ENCODE measurements around the gene UBE3C.

UBE3C gene

GRCh38 chr7:157238087-157238486 lies 99.4 kb downstream of the UBE3C start:
- H3K36me3 ChIP-seq, result peaks cover 26 to 39% (median 38%) of the 10 kb centered on the region in 3 donors
- intact Hi-C loops (cut with DNase I; ENCODE audit: low total_unique reads), result no loop called here
- no peak for TF ChIP-seq CTCF (IDR thresholded peaks at IDR 0.05)
- H3K4me1 ChIP-seq, result no peaks in the 10 kb centered on the region
- H3K4me3 ChIP-seq, result no peak overlapping the region
- H3K27me3 ChIP-seq, result no peaks in the 10 kb centered on the region
- no peak for DNase-seq
- no peaks in the 10 kb centered on the region for H3K9me3 ChIP-seq
- no peak overlapping the region for H3K27ac ChIP-seq

- Histone ChIP-seq H3K4me1 (no peaks in the 10 kb centered on the region), H3K27ac (no peak overlapping the region), H3K9me3 (no peaks in the 10 kb centered on the region), H3K36me3 (peaks cover 21 to 29% (median 27%) of the 10 kb centered on the region in 3 donors), H3K27me3 (no peaks in the 10 kb centered on the region), H3K4me3 (no peak overlapping the region)
- TF ChIP-seq CTCF (IDR thresholded peaks at IDR 0.05), result no peak
- DNase-seq, result no peak
- intact Hi-C loops (cut with DNase I; ENCODE audit: low total_unique reads), result no loop called here
Measured at GRCh38 chr7:157239571-157240270, 101.0 kb downstream of the UBE3C start.

GRCh38 chr7:157241631-157242030 lies 102.9 kb downstream of the UBE3C start:
- no peak overlapping the region for H3K4me3 ChIP-seq
- H3K36me3 ChIP-seq, result peaks cover 21 to 27% (median 26%) of the 10 kb centered on the region in 3 donors
- H3K4me1 ChIP-seq, result no peaks in the 10 kb centered on the region
- no peak for TF ChIP-seq CTCF (IDR thresholded peaks at IDR 0.05)
- no peak for DNase-seq
- intact Hi-C loops (cut with DNase I; ENCODE audit: low total_unique reads), result no loop called here
- no peaks in the 10 kb centered on the region for H3K27me3 ChIP-seq
- H3K27ac ChIP-seq, result no peak overlapping the region
- H3K9me3 ChIP-seq, result no peaks in the 10 kb centered on the region

GRCh38 chr7:157244516-157245294 lies 106.0 kb downstream of the UBE3C start:
- H3K27ac ChIP-seq, result no peak overlapping the region
- intact Hi-C loops (cut with DNase I; ENCODE audit: low total_unique reads), result no loop called here
- TF ChIP-seq CTCF (IDR thresholded peaks at IDR 0.05), result no peak

GRCh38 chr7:157246052-157246451 lies 107.3 kb downstream of the UBE3C start:
- intact Hi-C loops (cut with DNase I; ENCODE audit: low total_unique reads), result no loop called here
- peaks cover 19 to 31% (median 24%) of the 10 kb centered on the region in 3 donors for H3K36me3 ChIP-seq
- no peak for TF ChIP-seq CTCF (IDR thresholded peaks at IDR 0.05)

More at GRCh38 chr7:157244516-157245294, 106.0 kb downstream of the UBE3C start:
- DNase-seq, result no peak
- Histone ChIP-seq H3K4me1 (no peaks in the 10 kb centered on the region), H3K4me3 (no peak overlapping the region), H3K27me3 (no peaks in the 10 kb centered on the region), H3K36me3 (peaks cover 19 to 33% (median 22%) of the 10 kb centered on the region in 3 donors), H3K9me3 (no peaks in the 10 kb centered on the region)

More at GRCh38 chr7:157246052-157246451, 107.3 kb downstream of the UBE3C start:
- no peak overlapping the region for H3K27ac ChIP-seq
- H3K9me3 ChIP-seq, result no peaks in the 10 kb centered on the region
- no peak overlapping the region for H3K4me3 ChIP-seq
- DNase-seq, result no peak
- H3K27me3 ChIP-seq, result no peaks in the 10 kb centered on the region
- no peaks in the 10 kb centered on the region for H3K4me1 ChIP-seq
